ENCODE results near the gene LIN9. TPM values are rescaled to one million over a fixed set of nuclear protein-coding genes. Genes with fewer than 3 reads are reported as not detected.
A peak's percentile ranks its signal among the peaks of the same experiment; 100 is the strongest.

The LIN9 gene
- total RNA-seq, 2 donors from 2014 or later, result 6.4 to 10.0 TPM

DNA sequence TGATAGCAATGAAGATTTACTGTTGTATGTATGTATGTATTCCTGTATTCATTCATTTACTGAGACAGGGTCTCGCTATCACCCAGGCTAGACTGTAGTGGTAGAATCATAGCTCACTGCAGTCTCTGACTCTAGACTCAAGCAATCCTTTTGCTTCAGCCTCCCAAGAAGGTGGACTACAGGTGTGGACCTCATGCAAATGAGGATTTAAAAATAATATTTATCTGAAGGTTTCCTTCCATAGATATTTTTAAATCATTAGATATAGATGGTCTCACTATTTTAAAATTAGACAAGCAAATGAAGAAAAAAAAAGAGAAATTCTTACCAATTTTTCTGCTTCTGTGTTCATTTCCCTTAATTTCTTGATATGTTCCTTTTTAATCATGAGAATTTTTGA is 58.5 kb downstream of the LIN9 start:
- Mint-ChIP-seq H3K36me3 (no peaks in the 10 kb centered on the region), H3K9me3 (no peaks in the 10 kb centered on the region), H3K27ac (no peak overlapping the region)
- ATAC-seq, result no peak
- DNase-seq (ENCODE audit: low spot score in 2 of 2), result no peak

- no peak for ATAC-seq
- H3K27ac Mint-ChIP-seq, result no peak overlapping the region
- no peaks in the 10 kb centered on the region for H3K36me3 Mint-ChIP-seq
Measured at GRCh38 chr1:226248796-226249195, 60.2 kb downstream of the LIN9 start.

GRCh38 chr1:226248091-226248490 is 60.9 kb downstream of the LIN9 start:
- DNase-seq (ENCODE audit: low spot score in 2 of 2) (no peak), ATAC-seq (no peak)
- Mint-ChIP-seq H3K27ac (no peak overlapping the region), H3K9me3 (no peaks in the 10 kb centered on the region), H3K36me3 (no peaks in the 10 kb centered on the region)

More at GRCh38 chr1:226248796-226249195, 60.2 kb downstream of the LIN9 start:
- DNase-seq (ENCODE audit: low spot score in 2 of 2), result no peak
- no peaks in the 10 kb centered on the region for H3K9me3 Mint-ChIP-seq

GRCh38 chr1:226239421-226239820 is 69.5 kb downstream of the LIN9 start:
- Mint-ChIP-seq H3K9me3 (no peaks in the 10 kb centered on the region), H3K36me3 (no peaks in the 10 kb centered on the region), H3K27ac (no peak overlapping the region)
- DNase-seq (ENCODE audit: low spot score in 2 of 2), result no peak
- ATAC-seq, result no peak

DNA sequence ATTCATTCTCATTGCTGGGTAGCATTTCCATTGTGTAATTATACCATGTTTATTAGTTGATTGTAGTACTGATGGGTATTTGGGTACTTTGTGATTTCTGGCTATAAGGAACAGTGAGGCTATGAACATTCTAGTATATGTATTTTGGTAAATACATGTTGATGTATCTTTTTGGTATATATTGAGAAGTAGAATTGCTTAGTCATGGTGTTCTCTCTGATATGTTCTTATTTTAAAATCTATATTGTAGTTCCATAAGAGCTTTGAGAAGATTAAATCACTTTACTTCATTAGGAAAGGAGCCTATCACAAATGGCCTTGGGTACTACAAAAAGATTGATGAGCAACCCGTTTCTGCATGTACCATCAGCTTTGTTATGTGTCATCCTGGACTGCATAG is 72.1 kb downstream of the LIN9 start:
- Mint-ChIP-seq H3K36me3 (no peaks in the 10 kb centered on the region), H3K27ac (no peak overlapping the region), H3K9me3 (no peaks in the 10 kb centered on the region)
- DNase-seq (ENCODE audit: low spot score in 2 of 2) (no peak), ATAC-seq (no peak)

DNA sequence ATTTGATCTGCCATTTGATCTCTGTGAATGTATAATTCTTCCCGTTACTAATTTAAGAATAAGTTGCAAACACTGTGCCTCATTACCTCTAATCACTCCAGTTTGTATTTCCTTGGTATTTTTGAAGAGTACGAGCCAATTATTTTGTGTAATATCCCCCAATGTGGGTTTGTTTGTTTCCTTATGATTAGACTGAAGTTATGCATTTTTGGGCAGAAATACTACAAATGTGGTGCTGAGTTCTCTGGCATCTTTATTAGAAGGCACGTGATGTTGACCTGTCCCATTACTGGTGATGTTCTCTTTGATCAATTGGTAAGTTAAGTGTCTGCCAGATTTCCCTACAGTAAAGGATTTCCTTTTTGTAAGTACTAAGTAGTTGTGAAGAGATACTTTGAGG is 75.2 kb downstream of the LIN9 start:
- ATAC-seq (no peak), DNase-seq (ENCODE audit: low spot score in 2 of 2) (no peak)
- H3K9me3 Mint-ChIP-seq, result no peaks in the 10 kb centered on the region
- H3K36me3 Mint-ChIP-seq, result no peaks in the 10 kb centered on the region
- H3K27ac Mint-ChIP-seq, result no peak overlapping the region

- no peak for ATAC-seq
- Mint-ChIP-seq H3K27ac (no peak overlapping the region), H3K36me3 (no peaks in the 10 kb centered on the region), H3K9me3 (no peaks in the 10 kb centered on the region)
- no peak for DNase-seq (ENCODE audit: low spot score in 2 of 2)
Measured at GRCh38 chr1:226233293-226233692, 75.7 kb downstream of the LIN9 start.

DNA sequence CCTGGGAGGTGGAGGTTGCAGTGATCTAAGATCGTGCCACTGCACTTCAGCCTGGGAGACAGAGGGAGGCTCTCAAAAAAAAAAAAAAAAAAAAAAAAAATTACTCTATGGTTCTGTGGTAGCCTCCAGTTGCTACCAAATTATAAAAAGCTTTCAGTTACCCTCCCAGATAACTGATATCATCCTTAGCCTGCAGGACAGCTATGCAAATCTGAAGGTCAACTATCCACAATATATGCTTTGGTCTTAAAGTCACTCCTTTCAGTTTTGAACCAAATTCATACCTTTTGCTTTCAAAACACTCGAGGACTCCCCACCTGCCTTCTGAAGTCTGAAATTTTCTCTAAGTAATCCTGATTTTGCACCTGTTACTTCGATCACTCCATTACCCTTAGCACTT is 82.4 kb downstream of the LIN9 start:
- ATAC-seq, result no peak
- no peak overlapping the region for H3K27ac Mint-ChIP-seq
- no peak for DNase-seq (ENCODE audit: low spot score in 2 of 2)
- no peaks in the 10 kb centered on the region for H3K9me3 Mint-ChIP-seq
- no peaks in the 10 kb centered on the region for H3K36me3 Mint-ChIP-seq

DNA sequence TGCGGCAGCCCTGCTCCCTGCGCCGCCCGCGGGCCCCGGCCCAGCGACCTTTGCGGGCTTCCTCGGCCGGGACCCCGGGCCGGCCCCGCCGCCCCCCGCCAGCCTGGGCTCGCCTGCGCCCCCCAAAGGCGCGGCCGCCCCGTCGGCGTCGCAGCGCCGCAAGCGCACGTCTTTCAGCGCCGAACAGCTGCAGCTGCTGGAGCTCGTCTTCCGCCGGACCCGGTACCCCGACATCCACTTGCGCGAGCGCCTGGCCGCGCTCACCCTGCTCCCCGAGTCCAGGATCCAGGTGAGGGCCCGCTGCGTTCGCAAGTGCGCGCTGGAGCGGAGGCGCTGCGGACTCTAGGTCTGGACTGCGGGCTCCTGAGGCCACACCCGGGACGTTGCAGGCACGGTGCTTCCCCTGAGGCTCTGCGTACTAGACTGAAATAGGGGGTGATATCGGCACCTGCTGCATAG is 85.1 kb downstream of the LIN9 start:
- DNase-seq (ENCODE audit: low spot score in 2 of 2), result peak in 1 of 2 donors; percentile 36
- no peaks in the 10 kb centered on the region for H3K36me3 Mint-ChIP-seq
- ATAC-seq, result peak; percentile 53 to 71
- no peak overlapping the region for H3K27ac Mint-ChIP-seq
- no peaks in the 10 kb centered on the region for H3K9me3 Mint-ChIP-seq

DNA sequence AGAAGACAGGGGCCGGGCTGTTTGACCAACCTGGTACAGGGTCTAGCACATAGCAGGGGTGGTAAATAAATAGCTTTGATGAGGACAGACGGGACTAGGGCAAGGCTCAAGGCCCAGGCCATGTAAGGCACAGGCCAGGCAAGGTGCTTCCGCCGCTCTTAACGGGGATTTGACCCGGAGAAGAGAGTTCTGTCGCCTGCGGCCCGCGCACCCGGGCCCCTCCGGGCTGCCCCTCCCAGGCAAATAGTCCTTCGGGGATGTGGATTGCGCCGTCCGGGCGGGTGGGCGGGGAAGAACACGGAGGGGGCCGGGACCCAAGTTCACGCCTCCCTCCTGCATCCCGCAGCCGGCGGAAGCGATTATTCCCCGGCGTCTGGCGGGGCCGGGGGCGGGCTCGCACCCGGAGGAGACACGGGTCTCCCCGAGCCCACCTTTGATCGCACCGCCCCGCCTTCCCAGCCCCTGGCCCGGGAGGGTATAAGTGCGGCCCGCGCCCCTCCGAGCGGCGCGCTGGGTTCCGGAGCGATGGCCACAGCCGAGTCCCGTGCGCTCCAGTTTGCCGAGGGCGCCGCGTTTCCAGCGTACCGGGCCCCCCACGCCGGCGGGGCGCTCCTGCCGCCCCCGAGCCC is 85.7 kb downstream of the LIN9 start, which contains the start of gene MIXL1:
TSS of gene MIXL1 (plus strand) at position 508 of the 629 bp plus-strand sequence. CDS start at position 526, 18 bp downstream.
- Mint-ChIP-seq H3K27ac (no peak within 1 kb of the TSS), H3K36me3 (no peaks in the 10 kb centered on the region), H3K9me3 (no peaks in the 10 kb centered on the region)
- ATAC-seq (peak; percentile 22 to 62), DNase-seq (ENCODE audit: low spot score in 2 of 2) (peak in 1 of 2 donors; percentile 16)

GRCh38 chr1:226222686-226223085 is 86.3 kb downstream of the LIN9 start:
- peak in 1 of 2 donors; percentile 42 for ATAC-seq
- no peak for DNase-seq (ENCODE audit: low spot score in 2 of 2)
- no peaks in the 10 kb centered on the region for H3K9me3 Mint-ChIP-seq
- no peak overlapping the region for H3K27ac Mint-ChIP-seq
- no peaks in the 10 kb centered on the region for H3K36me3 Mint-ChIP-seq

- Mint-ChIP-seq H3K9me3 (no peaks in the 10 kb centered on the region), H3K36me3 (no peaks in the 10 kb centered on the region), H3K27ac (no peak overlapping the region)
- DNase-seq (ENCODE audit: low spot score in 2 of 2) (no peak), ATAC-seq (no peak)
Measured at GRCh38 chr1:226220473-226221189, 88.3 kb downstream of the LIN9 start.

- Mint-ChIP-seq H3K9me3 (no peaks in the 10 kb centered on the region), H3K36me3 (no peaks in the 10 kb centered on the region), H3K27ac (no peak overlapping the region)
- ATAC-seq, result no peak
- DNase-seq (ENCODE audit: low spot score in 2 of 2), result no peak
Measured at GRCh38 chr1:226217273-226217672, 91.7 kb downstream of the LIN9 start.

DNA sequence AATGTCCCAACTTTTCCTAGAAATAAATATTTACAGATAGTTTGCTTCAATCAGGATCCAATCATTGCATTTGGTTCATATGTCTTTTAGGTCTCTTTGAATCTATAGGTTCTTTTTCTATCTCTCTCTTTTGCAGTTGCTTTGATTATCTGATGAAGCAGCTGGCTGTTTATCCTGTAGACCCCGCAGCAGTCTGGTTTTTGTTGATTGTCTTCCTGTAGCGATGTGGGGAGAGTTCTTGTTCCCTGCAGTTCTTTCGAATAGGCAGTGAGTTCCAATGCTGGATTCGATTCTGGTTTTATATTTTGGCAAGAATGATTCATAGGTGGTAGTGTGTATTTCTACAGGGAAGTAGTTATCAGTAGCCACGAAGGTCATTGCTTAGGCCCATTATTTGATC is 92.9 kb downstream of the LIN9 start:
- ATAC-seq, result no peak
- DNase-seq (ENCODE audit: low spot score in 2 of 2), result no peak
- Mint-ChIP-seq H3K36me3 (no peaks in the 10 kb centered on the region), H3K9me3 (no peaks in the 10 kb centered on the region), H3K27ac (no peak overlapping the region)

DNA sequence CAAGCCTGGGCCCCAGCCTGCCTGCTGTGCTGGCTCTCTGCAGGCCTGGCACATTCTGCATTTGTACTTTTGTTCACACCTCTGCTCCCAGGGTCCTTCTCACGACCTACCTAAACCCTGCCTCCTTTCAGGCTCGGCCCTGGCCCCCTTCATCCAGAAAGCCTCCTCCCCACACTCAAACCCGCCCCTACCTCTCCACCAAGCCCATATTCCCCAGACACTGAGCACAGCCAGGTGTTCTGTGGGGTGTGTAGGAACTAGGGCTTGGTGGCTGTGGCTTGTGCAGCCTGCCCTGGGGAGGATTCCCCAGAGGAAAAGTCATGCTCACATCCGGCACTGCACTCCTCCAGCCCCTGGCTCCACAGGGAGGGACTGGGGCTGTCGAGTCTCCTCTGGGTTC is 93.7 kb downstream of the LIN9 start:
- Mint-ChIP-seq H3K9me3 (no peaks in the 10 kb centered on the region), H3K36me3 (no peaks in the 10 kb centered on the region), H3K27ac (no peak overlapping the region)
- DNase-seq (ENCODE audit: low spot score in 2 of 2), result no peak
- ATAC-seq, result no peak

- Mint-ChIP-seq H3K27ac (no peak overlapping the region), H3K9me3 (no peaks in the 10 kb centered on the region), H3K36me3 (no peaks in the 10 kb centered on the region)
- no peak for DNase-seq (ENCODE audit: low spot score in 2 of 2)
- ATAC-seq, result no peak
Measured at GRCh38 chr1:226212545-226212944, 96.4 kb downstream of the LIN9 start.

GRCh38 chr1:226211181-226211821 is 97.7 kb downstream of the LIN9 start:
- no peak for ATAC-seq
- H3K9me3 Mint-ChIP-seq, result no peaks in the 10 kb centered on the region
- no peaks in the 10 kb centered on the region for H3K36me3 Mint-ChIP-seq
- no peak for DNase-seq (ENCODE audit: low spot score in 2 of 2)
- no peak overlapping the region for H3K27ac Mint-ChIP-seq
